ENCODE results near the gene SDHA.
"Not testable (repeated sequence)": the region's sequence is repeated elsewhere in the genome, so short reads cannot be mapped to it uniquely, and the experiment has no call there.

DNA sequence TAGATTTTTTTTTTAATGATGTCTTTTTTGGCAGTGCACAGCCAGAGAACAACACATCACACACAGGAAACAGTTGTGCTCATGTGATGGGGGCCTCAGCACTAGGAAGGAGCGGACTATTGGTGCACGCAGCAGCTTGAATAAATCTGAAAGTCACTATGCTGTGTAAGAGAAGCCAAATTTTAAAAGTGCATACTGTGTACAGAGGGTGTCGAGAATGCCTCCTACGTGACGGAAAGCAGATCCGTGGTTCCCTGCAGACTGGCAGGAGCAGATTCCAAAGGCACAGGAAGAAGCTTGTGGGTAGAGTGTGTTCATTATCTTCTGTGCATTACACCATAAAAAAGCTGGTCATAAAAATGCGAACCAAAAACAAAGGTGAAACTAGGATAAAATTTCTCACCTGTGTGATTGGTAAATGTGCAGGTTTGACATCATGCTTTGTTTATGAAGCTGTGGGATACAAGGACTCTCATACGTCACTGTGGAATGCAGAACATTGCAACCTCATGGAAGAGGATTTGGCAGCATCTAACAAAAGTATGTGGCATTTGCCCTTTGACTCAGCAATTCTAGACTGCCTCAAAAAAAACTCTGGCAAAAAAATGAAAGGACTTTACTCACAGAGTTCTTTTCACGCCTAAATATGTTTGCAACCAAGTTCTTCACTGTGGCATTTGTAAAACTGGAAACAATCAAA lies 45.3 kb downstream of the SDHA start:
- TF ChIP-seq, protein P1, sequence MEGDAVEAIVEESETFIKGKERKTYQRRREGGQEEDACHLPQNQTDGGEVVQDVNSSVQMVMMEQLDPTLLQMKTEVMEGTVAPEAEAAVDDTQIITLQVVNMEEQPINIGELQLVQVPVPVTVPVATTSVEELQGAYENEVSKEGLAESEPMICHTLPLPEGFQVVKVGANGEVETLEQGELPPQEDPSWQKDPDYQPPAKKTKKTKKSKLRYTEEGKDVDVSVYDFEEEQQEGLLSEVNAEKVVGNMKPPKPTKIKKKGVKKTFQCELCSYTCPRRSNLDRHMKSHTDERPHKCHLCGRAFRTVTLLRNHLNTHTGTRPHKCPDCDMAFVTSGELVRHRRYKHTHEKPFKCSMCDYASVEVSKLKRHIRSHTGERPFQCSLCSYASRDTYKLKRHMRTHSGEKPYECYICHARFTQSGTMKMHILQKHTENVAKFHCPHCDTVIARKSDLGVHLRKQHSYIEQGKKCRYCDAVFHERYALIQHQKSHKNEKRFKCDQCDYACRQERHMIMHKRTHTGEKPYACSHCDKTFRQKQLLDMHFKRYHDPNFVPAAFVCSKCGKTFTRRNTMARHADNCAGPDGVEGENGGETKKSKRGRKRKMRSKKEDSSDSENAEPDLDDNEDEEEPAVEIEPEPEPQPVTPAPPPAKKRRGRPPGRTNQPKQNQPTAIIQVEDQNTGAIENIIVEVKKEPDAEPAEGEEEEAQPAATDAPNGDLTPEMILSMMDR (conservative IDR thresholded peaks at IDR 0.05; ENCODE audit: low read depth, low read length): not testable (repeated sequence)
- not testable (repeated sequence) for TF ChIP-seq EZH2 (IDR thresholded peaks at IDR 0.05; ENCODE audit: low read length, unreplicated experiment); EZH2phosphoT487 (IDR thresholded peaks at IDR 0.05; ENCODE audit: borderline replicate concordance, low read length)
